AG10803 (cell line): ENCODE measurements around the gene RNASEL.

Experiments used
- DNase-seq: peaks from one replicate; pipeline ENCODE4 v3.0.0; 2010; ENCODE audit warnings: low read depth
- H3K4me3 ChIP-seq: 2 replicates; pipeline ENCODE4 v1.5.1; 2011; ENCODE audit warnings: mild to moderate bottlenecking, low read length, control low read depth
- TF ChIP-seq, protein P1 (sequence below): conservative IDR thresholded peaks from 2 replicates; pipeline ENCODE4 v1.5.1; 2011; ENCODE audit warnings: mild to moderate bottlenecking, low read length, control low read depth, inconsistent platforms

Gene RNASEL

DNA sequence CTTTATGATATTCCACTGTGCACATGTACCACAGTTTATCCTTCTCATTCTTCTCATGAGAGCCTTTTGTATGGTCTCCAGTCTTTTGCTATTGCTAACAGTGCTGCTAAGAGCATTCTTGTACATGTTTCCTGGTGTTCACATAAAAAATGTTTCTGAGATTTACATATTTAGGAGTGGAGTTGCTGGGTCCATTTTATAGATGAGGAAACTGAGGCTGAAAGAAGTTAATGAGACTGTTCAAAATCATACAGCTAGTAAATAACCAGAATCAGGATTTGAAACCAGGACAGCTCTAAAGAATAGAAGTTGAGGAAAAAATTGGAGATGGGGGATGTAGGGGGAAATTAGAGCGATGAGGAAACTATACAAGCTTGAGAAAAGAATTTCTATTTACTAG is 42.9 kb upstream of the RNASEL start:
- TF ChIP-seq, protein P1, sequence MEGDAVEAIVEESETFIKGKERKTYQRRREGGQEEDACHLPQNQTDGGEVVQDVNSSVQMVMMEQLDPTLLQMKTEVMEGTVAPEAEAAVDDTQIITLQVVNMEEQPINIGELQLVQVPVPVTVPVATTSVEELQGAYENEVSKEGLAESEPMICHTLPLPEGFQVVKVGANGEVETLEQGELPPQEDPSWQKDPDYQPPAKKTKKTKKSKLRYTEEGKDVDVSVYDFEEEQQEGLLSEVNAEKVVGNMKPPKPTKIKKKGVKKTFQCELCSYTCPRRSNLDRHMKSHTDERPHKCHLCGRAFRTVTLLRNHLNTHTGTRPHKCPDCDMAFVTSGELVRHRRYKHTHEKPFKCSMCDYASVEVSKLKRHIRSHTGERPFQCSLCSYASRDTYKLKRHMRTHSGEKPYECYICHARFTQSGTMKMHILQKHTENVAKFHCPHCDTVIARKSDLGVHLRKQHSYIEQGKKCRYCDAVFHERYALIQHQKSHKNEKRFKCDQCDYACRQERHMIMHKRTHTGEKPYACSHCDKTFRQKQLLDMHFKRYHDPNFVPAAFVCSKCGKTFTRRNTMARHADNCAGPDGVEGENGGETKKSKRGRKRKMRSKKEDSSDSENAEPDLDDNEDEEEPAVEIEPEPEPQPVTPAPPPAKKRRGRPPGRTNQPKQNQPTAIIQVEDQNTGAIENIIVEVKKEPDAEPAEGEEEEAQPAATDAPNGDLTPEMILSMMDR, result no peak
- H3K4me3 ChIP-seq, result no peak overlapping the region
- DNase-seq, result no peak

- TF ChIP-seq, protein P1, result no peak
- H3K4me3 ChIP-seq, result no peak overlapping the region
- no peak for DNase-seq
Observed at GRCh38 chr1:182631053-182631677, 42.1 kb upstream of the RNASEL start.

GRCh38 chr1:182630586-182630985 is 41.5 kb upstream of the RNASEL start:
- TF ChIP-seq, protein P1, result no peak

DNA sequence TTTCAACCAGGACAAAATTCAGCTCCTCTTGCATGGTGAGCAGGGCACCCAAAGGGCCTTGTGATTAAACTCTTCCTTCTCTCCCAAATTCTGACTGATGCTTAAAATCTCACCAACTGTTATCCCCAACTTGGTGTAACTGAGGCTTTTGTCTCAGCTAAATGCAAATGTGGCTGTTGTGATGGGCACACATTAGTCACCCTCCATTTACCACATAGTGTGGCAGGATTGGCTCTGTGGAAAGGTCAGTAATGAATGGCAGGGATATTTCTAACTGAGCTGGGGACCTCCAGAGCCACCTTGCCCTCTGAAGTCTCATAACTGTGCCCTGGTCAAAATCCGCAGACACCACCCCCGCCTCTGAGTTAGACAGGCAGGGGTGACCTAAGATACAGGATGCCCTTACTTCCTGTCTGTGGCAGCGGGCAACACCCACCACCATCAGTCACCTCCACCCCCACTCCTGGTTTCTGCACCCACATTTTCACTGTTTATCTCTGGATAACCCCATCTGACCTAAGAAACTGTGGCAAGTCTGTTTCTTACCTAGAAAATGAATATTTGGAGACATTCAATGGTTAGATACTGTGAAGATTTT is 40.5 kb upstream of the RNASEL start:
- TF ChIP-seq, protein P1, result no peak
- H3K4me3 ChIP-seq, result no peak overlapping the region
- DNase-seq, result no peak

More at GRCh38 chr1:182630586-182630985, 41.5 kb upstream of the RNASEL start:
- H3K4me3 ChIP-seq, result no peak overlapping the region
- DNase-seq, result no peak

DNA sequence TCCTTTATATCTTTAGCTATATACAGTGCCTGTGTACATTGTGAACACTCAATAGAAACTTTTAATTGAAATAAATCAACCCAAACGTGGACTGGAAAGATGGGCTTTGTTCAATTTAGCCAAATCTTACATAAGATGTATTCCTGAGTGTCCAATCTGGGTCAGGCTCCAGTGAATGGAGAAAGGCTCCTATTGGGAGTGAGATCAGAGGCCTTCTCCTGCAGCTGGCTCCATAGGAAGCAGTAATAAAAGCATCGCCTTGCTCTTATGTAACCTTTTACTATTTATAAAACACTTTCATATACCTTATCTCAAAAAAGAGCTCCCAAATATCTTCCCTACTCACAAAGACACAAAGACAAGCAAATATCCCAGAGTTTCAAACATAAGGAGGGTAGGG is 40.0 kb upstream of the RNASEL start:
- no peak for DNase-seq
- TF ChIP-seq, protein P1, result no peak
- no peak overlapping the region for H3K4me3 ChIP-seq

- H3K4me3 ChIP-seq, result no peak overlapping the region
- TF ChIP-seq, protein P1, result no peak
- no peak for DNase-seq
Observed at GRCh38 chr1:182628657-182629056, 39.6 kb upstream of the RNASEL start.

GRCh38 chr1:182627622-182628021 is 38.6 kb upstream of the RNASEL start:
- no peak for DNase-seq
- TF ChIP-seq, protein P1, result no peak
- no peak overlapping the region for H3K4me3 ChIP-seq
